ENCODE measurements around the gene CYBRD1.
"Not testable (repeated sequence)": the region's sequence is repeated elsewhere in the genome, so short reads cannot be mapped to it uniquely, and the experiment has no call there.

Gene CYBRD1

DNA sequence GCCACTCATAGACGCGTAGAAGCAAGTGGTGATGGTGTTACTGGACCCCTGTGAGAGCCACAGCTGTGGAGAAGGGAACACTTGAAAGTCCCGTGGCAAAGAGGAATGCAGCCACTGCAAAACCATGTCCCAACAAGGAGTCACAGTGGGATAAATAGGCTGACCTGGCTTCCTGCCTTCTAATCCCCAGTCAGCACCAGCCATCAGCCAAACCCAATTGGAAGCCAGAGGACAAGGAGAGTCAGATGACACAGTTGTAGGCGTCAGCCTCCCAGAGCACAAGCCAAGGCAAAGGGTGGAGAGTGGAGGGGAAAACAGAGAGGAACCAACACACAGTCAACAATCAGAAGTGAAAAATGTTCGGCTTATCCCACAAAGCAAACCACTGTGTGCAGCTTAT, 5.5 kb upstream of the CYBRD1 start:
- no peak for DNase-seq

DNA sequence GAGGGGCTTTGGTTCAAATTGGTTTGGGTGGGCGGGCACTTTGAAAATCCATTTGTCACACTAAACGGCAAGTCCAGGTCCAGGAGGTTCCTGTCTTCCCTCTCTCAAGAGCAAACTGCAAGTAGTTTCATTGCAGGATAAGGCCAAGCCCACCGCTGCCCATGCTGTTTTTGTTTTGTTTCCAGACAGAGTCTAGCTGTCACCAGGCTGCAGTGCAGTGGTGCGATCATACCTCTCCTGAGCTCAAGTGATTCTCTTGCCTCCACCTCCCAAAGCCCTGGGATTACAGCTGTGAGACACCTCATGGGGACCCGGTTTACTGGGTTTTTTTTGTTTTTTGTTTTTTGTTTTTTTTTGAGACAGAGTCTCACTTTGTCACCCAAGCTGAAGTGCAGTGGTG, 1.8 kb upstream of the CYBRD1 start:
- no peak for DNase-seq

DNA sequence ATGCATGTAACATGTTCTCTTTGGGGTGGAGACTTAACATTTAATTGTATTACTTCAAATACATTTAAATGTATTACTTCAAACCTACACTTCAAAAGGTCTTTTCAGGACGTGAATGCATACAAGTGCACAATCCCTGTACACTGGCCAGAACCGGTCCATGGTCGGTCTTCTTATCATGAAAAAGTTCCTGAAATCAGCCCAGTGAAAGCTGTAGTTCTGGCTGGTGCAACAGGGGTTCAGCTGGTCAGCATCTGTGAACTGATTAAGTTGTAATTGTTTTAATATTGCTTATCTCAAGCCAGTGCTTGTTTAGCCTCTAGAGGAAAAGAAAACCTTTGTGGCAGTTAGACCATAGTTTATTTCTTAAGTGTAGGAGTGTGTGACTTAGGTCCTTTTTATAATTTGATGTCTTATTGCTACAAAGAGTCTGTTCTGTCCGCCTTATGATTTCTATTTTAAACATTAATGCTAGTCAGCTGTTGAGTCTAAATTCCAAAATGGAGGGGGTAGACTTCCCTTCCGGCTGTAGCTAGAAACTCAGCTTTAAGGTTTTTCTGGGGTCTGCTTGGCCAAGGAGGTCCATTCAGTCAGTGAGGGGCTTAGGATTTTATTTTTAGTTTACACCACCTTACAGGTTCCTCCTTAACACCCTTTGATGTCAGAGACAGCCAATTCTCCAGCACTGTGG, 768 bp upstream of the CYBRD1 start:
- no peak for DNase-seq

DNA sequence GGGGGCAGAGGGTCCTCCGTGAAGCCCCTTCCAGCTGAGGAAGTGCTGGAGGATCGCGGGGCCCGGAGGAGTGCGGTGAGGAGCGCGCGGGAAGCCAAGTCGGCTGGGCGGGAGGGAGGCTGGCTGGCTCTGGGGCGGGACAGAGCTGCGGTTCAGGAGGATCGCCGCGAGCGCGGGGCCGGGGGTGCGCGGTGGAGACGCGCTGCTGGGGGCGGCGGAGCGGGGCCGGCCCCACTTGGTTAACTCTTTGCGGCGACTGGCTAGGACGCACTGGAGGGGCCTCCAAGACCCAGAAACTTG, 464 bp downstream of the CYBRD1 start:
- DNase-seq = no peak

DNA sequence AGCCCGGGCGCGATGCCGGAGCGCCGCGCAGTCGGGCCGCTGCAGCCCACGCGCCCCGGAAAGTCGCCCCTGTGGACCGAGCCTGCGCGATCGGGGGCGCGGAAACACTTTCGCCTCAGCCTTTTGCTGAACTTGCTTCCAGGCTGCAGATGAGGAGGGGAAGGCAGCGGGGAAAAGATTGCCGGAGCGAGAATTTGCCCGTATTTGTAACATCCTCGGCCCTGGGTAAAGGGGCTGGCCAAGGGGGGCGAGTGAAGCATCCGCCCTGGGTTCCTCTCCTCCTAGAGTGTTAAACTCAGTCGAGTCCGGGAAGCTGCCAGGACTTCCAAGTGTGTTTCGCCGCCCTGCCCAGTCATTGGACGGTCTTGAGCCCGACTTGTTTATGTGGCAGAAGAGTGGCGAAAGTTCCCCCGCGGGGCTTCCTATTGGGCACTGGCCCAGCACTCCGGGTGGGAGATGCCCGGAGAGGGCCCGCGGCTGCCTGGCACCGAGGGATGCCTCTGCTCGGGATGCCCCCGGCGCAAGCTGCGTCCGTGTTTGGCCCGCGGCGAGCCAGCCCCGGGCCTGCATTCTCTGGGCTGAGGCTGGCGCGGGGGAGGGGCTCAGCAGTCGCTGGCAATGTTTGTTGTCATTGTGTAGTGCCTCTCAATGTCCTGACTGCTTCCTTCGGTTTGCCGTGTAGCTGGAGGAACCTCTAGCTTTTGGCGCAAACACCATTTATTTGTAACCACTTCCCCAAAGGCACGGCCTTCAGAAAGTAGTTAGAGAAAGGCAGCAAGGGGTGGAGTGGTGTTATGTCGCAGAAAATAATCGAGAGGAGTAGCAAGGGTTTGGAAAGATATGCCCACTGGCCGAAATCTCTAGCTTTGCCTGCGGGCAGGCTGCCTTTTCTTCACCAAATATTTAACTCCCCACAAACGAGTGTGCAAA, 1.1 kb downstream of the CYBRD1 start:
- no peak for DNase-seq

DNA sequence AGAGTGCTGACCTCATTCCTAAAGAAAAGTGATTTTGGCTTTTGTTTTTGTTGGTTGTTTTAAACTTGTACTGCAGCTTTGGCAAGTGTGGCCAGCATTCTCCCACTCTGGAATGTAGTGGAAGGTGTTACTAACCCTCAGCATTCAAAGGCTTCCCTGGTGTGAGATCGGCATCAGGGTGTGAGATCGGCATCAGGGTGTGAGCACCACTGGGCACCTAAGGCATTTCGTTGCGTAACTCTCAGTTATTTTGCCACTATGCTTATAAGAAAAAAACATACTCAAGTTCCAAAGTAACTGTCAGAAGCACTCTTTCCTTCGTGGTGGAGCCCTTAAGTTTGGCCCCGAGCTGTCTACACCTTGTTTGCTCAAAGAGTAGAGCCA, 1.7 kb downstream of the CYBRD1 start:
- DNase-seq = no peak

DNA sequence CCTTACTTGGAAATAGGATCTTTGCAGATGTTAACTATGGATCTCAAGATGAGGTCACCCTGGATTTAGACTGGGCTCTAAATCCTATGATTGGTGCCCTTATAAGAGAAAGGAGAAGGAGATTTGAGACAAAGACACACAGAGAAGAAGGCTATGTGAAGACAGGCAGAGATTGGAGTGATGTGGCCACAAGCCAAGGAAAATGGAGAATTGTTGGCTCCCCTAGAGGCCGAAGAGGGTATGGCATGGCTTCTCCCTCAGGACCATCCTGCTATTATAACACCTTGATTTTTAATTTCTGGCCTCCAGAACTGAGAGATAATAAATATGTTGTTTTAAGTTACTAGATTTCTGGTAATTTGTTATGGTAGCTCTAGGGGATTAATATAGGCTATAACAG, 7.6 kb downstream of the CYBRD1 start:
- no peak for DNase-seq

DNA sequence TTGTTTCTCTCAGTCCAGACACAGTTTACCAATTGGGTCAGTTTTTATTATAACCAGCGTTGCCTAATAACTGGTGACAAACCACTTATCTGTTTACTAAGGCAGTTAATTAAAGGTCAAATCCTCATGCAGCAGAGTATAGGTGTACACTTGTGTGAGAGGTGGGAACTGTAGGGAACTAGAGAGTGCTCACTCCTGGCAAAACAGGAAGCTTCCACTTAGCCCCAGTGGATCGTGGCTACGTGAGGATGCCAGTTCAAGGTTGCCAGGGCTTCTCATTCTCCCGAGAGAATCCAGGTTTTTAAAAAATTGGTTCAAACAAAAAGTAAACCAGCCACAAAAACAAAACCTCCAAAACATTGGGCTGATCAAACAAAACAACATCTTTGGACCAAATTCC, 8.1 kb downstream of the CYBRD1 start:
- DNase-seq = no peak

DNA sequence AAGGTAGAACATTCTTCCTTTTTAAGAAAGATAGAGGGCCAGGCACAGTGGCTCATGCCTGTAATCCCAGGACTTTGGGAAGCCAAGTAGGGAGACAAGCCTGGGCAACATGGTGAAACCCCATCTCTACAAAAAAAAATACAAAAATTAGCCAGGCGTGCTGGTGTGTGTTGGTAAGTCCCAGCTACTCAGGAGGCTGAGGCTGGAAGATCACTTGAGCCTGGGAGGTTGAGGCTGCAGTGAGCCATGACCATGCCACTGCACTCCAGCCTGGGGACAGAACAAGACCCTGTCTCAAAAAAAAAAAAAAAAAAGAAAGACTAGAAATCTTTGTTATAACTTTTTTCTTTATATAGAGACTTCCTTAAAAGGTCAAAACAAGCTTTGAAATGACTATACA, 8.6 kb downstream of the CYBRD1 start:
- DNase-seq = not testable (repeated sequence)

DNA sequence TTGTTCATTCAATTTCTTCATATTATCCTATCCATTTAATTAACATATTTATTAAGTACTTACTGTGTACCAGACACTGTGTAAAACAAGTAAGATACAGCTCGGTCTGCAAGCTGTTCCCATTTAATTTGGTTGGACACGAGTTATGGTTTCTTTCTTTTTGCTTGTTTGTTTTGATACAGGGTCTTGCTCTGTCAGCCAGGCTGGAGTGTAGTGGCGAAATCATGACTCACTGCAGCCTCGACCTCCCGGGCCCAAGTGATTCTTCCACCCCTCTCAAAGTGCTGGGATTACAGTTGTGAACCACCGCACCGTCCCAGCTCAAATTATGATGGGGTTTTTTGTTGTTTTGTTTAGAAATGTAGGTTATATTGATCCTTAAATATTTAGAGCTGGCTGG, 9.0 kb downstream of the CYBRD1 start:
- no peak for DNase-seq

DNA sequence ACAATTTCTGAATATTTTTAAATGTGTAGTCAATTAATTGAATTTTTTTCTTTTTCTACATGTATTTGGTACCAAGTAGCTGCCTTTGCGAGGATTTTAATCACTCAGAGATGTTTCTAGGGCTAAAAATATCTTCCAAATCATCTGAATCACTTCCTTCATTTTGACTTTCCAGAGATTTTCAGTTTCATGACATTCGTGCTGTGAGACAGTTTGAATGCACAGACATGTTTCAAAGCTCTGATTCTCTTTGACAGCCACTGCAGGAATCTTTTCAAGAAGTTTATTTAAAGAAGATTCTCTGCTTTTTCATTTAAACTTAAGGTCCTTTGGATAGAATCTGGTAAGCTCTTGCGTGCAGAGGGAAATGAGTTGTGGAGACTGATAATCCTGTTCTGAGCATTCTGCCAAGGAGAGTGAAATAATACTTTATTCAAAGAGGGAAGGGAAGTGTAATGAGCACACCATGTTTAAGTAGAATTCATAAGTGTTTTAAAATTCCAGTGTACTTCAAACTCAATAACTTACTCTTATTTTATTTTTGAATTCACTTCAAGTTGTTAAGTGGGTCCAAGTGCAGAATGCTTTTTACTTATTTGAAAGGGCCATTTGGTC, 9.7 kb downstream of the CYBRD1 start:
- no peak for DNase-seq

DNA sequence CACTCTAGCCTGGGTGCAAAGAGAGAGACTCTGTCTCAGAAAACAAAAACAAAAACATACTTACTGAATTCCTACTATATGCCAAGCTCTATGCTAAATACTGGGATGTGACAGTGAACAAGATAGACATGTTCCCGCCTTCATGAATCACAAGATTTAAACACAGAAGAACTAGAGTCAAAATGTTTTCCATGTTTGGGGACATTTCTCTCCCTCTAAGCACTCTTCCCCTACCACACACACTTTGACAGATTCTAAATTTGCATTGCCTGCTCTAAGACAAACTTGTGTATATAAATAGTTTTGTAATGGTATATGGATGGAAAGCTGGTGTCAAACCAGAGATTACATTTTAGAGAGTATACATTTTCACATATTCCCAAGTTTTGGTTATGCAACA, 11.1 kb downstream of the CYBRD1 start:
- DNase-seq = no peak

DNA sequence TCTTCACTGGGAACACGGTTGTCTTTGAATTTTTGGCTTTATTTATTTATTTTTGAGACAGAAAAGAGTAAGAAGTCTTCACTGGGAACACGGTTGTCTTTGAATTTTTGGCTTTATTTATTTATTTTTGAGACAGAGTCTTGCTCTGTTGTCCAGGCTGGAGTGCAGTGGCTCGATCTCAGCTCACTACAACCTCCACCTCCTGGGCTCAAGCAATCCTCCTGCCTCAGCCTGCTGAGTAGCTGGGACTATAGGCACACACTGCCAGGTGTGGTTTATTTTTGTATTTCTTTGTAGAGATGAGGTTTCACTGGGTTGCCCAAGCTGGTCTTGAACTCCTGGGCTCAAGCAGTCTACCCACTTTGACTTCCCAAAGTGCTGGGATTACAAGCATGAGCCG, 13.3 kb downstream of the CYBRD1 start:
- DNase-seq = not testable (repeated sequence)

DNA sequence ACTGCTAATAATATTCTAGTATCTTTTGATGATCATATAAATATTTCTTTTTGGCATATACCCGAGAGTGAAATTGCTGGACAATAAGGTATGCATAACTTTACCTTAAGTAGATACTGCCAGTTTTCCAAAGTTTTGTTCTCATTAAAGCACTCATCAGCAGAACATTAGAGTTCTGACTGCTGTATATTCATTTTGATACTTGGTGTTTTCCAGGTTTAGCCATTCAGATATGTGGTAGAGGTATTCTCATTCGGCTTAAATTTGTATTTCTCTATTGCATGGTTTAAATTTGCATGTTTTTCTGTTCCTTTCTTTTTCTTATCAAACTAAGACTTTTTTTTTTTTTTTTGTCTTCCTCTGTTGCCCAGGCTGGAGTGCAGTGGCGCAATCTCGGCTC, 18.2 kb downstream of the CYBRD1 start:
- no peak for DNase-seq

DNA sequence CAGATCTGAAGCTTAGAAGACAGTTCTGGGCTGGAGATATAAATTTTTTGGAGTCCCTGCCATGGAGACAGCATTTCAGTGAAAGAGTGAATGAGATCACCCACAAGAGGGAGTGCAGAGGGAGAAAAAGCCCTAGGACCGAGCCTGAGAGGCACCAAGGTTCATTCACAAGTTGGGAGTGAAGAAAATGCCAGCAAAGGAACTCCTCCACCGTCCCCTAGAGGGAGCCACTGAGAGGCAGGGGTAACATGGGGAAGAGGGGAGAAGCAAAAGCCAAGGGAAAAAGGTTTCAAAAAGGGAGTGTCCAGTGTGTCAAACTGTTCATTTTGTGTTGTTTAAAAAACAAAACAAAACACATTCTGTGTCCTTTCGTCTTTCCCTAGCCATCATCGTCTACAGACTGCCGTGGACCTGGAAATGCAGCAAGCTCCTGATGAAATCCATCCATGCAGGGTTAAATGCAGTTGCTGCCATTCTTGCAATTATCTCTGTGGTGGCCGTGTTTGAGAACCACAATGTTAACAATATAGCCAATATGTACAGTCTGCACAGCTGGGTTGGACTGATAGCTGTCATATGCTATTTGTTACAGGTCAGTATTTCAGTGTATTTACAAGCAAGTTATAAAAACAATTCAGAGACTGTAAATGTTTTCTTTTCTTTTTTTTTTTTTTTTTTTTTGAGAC, 19.1 kb downstream of the CYBRD1 start:
- DNase-seq = no peak

DNA sequence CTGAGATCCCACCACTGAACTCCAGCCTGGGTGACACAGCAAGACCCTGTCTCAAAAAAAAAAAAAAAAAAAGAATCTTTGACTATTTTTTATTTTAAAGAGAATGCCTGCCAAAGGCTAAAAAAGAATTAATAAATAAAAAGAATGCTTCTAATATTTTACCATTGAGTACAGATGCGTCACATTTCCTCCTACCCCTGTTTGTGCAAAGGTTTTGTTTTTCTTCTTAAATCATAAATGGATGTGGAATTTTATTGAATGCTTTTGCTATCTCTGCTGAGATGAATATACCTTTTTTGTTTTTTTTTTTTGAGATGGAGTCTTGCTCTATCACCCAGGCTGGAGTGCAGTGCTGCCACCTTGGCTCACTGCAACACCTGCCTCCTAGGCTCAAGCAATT, 22.8 kb downstream of the CYBRD1 start:
- DNase-seq = no peak

DNA sequence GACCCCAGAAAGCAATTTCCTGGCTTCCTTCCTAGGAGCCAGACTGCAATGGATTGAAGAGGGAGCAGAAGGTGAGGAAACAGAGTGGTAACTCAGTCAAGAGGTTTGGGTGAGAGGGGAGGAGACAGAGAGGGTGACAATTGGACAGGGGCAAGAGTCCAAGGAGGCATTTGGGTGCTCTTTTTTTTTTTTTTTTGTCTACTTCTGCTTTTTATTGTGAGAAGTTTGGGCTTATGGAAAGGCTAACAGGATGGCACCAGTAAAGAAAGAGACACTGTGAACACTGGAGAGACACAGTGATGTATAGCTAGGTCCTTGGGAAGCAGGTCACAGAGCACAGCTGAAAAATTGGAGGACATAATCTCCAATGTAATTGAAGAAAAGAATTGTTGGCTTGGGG, 25.0 kb downstream of the CYBRD1 start:
- no peak for DNase-seq

DNA sequence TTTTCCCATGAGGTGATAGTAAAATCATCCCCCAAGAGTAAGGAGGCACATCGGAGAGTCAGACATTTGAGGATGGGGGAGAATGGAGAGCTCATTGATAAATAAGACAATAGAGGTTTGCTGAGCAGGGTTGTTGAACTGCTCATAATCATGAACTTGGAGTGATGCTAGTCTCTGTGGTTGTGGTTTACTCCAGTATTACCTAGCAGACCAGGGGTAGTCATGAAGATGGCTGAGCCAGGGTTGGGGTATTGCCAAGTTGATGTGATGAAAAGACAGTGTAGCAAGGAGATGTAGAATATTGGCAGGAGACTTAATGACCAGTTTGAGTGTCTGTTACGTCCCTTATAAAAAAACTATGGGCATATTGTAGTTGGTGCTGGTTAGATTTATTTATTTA, 25.4 kb downstream of the CYBRD1 start:
- DNase-seq = no peak

DNA sequence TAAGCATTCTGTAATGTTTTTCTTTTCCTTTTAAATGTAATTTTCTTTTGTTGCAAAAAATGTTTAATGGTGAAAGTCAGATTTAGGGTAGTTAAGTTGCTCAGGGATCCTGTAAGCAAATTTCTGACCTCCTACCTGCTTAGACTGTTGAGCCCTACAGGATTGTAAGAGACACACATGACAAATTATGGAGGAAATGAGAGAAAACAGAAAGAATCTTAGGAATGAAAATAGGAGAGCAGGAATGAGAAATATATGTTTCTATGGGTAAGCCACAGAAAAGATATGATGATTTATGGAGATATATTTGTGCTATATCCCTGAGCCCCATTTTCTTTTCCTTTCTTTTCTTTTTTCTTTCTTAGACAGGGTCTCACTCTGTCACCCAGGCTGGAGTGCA, 28.3 kb downstream of the CYBRD1 start:
- no peak for DNase-seq

DNA sequence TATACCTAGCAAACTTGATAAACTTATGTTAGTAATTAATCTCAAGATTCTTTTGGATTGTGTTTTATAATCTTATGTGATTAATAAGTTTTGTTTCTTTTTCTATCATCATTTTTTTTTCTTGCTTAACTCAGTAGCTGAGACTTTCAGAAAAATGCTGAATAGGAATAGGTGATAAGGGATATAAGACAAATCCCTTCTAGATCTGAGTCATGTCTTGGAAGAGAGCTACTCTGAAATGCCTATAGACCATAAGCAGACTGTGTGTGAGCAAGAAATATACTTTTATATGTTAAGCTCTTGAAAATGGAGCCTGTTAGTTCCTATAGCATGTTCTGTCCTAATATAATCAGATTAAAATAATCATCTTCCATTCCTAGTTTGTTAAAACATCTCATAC, 29.6 kb downstream of the CYBRD1 start:
- DNase-seq = no peak

DNA sequence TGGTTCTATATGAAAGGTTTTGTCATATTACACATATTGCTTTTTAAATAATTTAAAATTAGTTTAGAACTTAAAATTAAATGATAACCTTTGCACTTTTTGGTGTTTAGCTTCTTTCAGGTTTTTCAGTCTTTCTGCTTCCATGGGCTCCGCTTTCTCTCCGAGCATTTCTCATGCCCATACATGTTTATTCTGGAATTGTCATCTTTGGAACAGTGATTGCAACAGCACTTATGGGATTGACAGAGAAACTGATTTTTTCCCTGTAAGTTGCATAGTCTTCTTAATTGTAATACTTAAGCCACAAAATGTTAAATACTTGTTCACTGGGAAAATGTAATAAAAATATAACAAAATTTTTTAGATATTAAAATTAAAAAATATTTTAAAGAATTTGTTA, 31.0 kb downstream of the CYBRD1 start:
- DNase-seq = no peak

DNA sequence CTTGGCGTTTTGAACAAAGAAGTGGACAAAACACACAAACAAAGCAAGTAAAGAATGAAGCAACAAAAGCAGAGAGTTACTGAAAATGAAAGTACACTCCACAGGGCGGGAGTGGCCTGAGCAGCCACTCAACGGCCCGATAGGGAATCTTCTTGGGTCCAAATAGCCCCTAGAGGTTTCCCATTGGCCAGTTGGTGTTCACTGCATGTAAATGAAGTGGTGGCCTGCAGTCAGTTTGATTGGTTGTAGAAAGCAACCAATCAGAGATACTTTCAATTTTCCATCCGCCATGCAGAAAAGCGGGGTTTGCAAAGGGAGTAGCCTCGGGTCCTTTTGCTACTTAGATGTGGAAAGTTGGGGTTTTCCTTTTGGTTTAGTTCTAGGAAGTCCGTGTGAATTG, 31.6 kb downstream of the CYBRD1 start:
- DNase-seq = peak; percentile 92

DNA sequence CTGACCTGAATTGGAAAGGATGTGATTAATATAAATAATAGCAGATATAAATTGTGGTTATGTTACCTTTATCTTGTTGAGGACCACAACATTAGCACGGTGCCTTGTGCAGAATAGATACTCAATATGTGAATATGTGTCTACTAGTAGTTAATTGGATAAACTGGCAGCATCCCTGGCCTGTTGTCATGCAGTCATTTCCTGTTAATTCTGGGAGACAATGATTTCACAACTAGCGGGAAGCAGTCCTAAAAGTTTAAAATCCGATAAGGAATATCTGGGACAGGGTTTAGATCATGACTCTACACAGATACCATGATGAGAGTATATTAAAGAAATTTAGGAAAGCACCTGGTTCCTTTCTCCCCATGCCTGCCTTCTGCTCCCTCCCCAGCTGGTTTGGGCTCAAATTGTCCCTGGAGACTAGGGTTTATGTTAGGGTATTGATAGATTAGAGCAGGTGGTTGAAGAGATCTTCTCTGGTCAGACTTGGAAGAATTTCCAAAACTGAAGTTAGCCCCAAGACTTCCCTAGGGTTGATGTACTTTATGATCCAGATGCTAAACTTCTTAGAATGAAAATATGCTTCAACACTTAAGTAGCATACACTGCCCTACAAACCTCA, 32.8 kb downstream of the CYBRD1 start:
- DNase-seq = no peak
